NT2/D1 (cell line): ENCODE measurements around the gene LRRIQ4.

Source experiments
- SUZ12 ChIP-seq: IDR thresholded peaks from 2 replicates; pipeline ENCODE4 v1.6.1; 2011; ENCODE audit not compliant: insufficient read length, insufficient read depth; ENCODE audit errors: extremely low read depth
- ZNF274 ChIP-seq: IDR thresholded peaks from 2 replicates; pipeline ENCODE4 v1.6.1; 2011; ENCODE audit warnings: mild to moderate bottlenecking, low read depth, low read length

GRCh38 chr3:169790219-169790618 is 22.5 kb upstream of the LRRIQ4 start:
- TF ChIP-seq ZNF274 = no peak
- TF ChIP-seq SUZ12 = no peak
